Liver (tissue), 9 donors: ENCODE data around the gene GRK6. TPM values are rescaled to one million over a fixed set of nuclear protein-coding genes. Genes with fewer than 3 reads are reported as not detected.

Source experiments
- DNase-seq: peaks from one replicate; pipeline ENCODE4 v3.0.0-alpha.2; 2017; ENCODE audit warnings: low spot score
- H3K27ac ChIP-seq, 2 donors: one replicate each; pipeline ENCODE4 v1.7.0; 2013; ENCODE audit warnings: inconsistent platforms in 2 of 2, low read length in 2 of 2, control low read depth in 1 of 2, low read depth in 1 of 2, mild to moderate bottlenecking in 1 of 2
- H3K27me3 ChIP-seq, 4 donors: one replicate each; pipeline versions ENCODE4 v1.6.1 to v1.7.0; 2013; ENCODE audit warnings: low read length in 3 of 4, inconsistent platforms in 1 of 4, mild to moderate bottlenecking in 1 of 4, moderate library complexity in 1 of 4; ENCODE audit not compliant: control insufficient read depth in 4 of 4, insufficient read depth in 4 of 4
- H3K36me3 ChIP-seq, 4 donors: one replicate each; pipeline versions ENCODE4 v1.6.1 to v1.7.0; 2013; ENCODE audit warnings: low read length in 3 of 4, mild to moderate bottlenecking in 3 of 4, low read depth in 1 of 4, moderate library complexity in 1 of 4; ENCODE audit not compliant: control insufficient read depth in 4 of 4, insufficient read depth in 3 of 4
- H3K4me1 ChIP-seq, 4 donors: one replicate each; pipeline versions ENCODE4 v1.6.1 to v1.7.0; 2013; ENCODE audit warnings: low read length in 3 of 4, mild to moderate bottlenecking in 3 of 4, moderate library complexity in 1 of 4; ENCODE audit not compliant: control insufficient read depth in 4 of 4, insufficient read depth in 4 of 4
- H3K4me3 ChIP-seq, 3 donors: one replicate each; pipeline versions ENCODE4 v1.6.1 to v1.7.0; 2013; ENCODE audit warnings: low read length in 3 of 3, control low read depth in 1 of 3, low read depth in 1 of 3, mild to moderate bottlenecking in 1 of 3
- H3K9ac ChIP-seq, 2 donors: one replicate each; pipeline ENCODE4 v1.7.0; 2013; ENCODE audit warnings: low read length in 2 of 2, mild to moderate bottlenecking in 2 of 2, moderate library complexity in 2 of 2, control low read depth in 1 of 2, low read depth in 1 of 2
- H3K9me3 ChIP-seq, 4 donors: one replicate each; pipeline versions ENCODE4 v1.6.1 to v1.7.0; 2013; ENCODE audit warnings: low read length in 3 of 4; ENCODE audit not compliant: control insufficient read depth in 4 of 4
- EGR1 ChIP-seq, 2 donors: IDR thresholded peaks; 2 replicates each; pipeline ENCODE4 v1.6.1; 2016 to 2018; ENCODE audit warnings: antibody characterized with exemption in 2 of 2, low read depth in 2 of 2
- FOXA1 ChIP-seq: IDR thresholded peaks from 2 replicates; pipeline ENCODE4 v1.6.1; 2016; ENCODE audit warnings: antibody characterized with exemption
- FOXA2 ChIP-seq: IDR thresholded peaks from 2 replicates; pipeline ENCODE4 v1.6.1; 2016; ENCODE audit warnings: antibody characterized with exemption
- GABPA ChIP-seq, 2 donors: IDR thresholded peaks in 1 of 2; conservative IDR thresholded peaks in 1 of 2; 2 replicates each; pipeline ENCODE4 v1.6.1; 2016; ENCODE audit warnings: antibody characterized with exemption in 2 of 2, mild to moderate bottlenecking in 1 of 2, moderate library complexity in 1 of 2
- HNF4A ChIP-seq, 2 donors: conservative IDR thresholded peaks; 2 replicates each; pipeline ENCODE4 v1.6.1; 2016; ENCODE audit warnings: antibody characterized with exemption in 2 of 2, mild to moderate bottlenecking in 2 of 2
- HNF4G ChIP-seq: IDR thresholded peaks from 2 replicates; pipeline ENCODE4 v1.6.1; 2016; ENCODE audit warnings: antibody characterized with exemption
- JUND ChIP-seq, 2 donors: IDR thresholded peaks; 2 replicates each; pipeline ENCODE4 v1.6.1; 2016; ENCODE audit warnings: antibody characterized with exemption in 2 of 2
- RAD21 ChIP-seq, 2 donors: IDR thresholded peaks; 2 replicates each; pipeline ENCODE4 v1.6.1; 2016; ENCODE audit warnings: antibody characterized with exemption in 2 of 2, mild to moderate bottlenecking in 2 of 2
- REST ChIP-seq: IDR thresholded peaks from 2 replicates; pipeline ENCODE4 v1.6.1; 2016; ENCODE audit warnings: antibody characterized with exemption, mild to moderate bottlenecking
- RXRA ChIP-seq, 2 donors: IDR thresholded peaks; 2 replicates each; pipeline ENCODE4 v1.6.1; 2017 to 2018; ENCODE audit warnings: antibody characterized with exemption in 2 of 2, mild to moderate bottlenecking in 1 of 2
- SP1 ChIP-seq: IDR thresholded peaks from 2 replicates; pipeline ENCODE4 v1.6.1; 2018; ENCODE audit warnings: antibody characterized with exemption, mild to moderate bottlenecking
- TAF1 ChIP-seq: conservative IDR thresholded peaks from 2 replicates; pipeline ENCODE4 v1.6.1; 2016; ENCODE audit warnings: antibody characterized with exemption, mild to moderate bottlenecking
- YY1 ChIP-seq: IDR thresholded peaks from 2 replicates; pipeline ENCODE4 v1.6.1; 2016; ENCODE audit warnings: antibody characterized with exemption, mild to moderate bottlenecking
- ZBTB33 ChIP-seq: IDR thresholded peaks from 2 replicates; pipeline ENCODE4 v1.6.1; 2016; ENCODE audit warnings: antibody characterized with exemption
- WGBS: extraction: QIAGEN DNeasy Blood & Tissue Kit; methylation state at CpG from one replicate; pipeline ENCODE4 v1.1.7; 2013; 5-methylcytosine and 5-hydroxymethylcytosine counted together
- polyA plus RNA-seq, 2 donors: library from polyadenylated mRNA; stranded (reverse) in 1 of 2; unstranded in 1 of 2; fragments of 200-250 nt in 1 of 2; fragments of >200 nt in 1 of 2; fragmentation: Nextera tagmentation in 1 of 2; extraction: Ambion mirVana in 1 of 2; gene quantifications; one replicate each; pipeline versions ENCODE4 v1.2.1 to v1.2.3, GENCODE V29; 2013 to 2015
- total RNA-seq, 2 donors: library from RNA; depleted of rRNA; stranded (reverse); fragments of >200 nt; gene quantifications; one replicate each; pipeline ENCODE4 v1.2.3, GENCODE V29; 2014
- TF ChIP-seq, protein P1 (sequence below): fragments of 150-350 bp; IDR thresholded peaks from 2 replicates; pipeline ENCODE4 v1.5.1; 2017; ENCODE audit warnings: improper control_type of control experiment, low read depth, low read length; ENCODE audit not compliant: missing input control
- donor health status: healthy.
- donor health status: healthy.
- donor health status: healthy.
- donor health status: healthy.
- donor health status: healthy.

The GRK6 gene
- total and polyA plus RNA-seq, 4 donors: 3.1 to 24.0 (median 10.8) TPM

GRCh38 chr5:177456976-177457851 lies 30.7 kb downstream of the GRK6 start:
- Histone ChIP-seq H3K36me3 (no peaks in the 10 kb centered on the region), H3K9ac (no peak overlapping the region), H3K4me3 (no peak overlapping the region), H3K4me1 (peaks cover 3 to 27% (median 15%) of the 10 kb centered on the region in 4 donors), H3K27me3 (no peaks in the 10 kb centered on the region), H3K9me3 (no peaks in the 10 kb centered on the region), H3K27ac (no peak overlapping the region)
- 83% methylated on average over 24 of the region's 24 CpGs for WGBS
- DNase-seq: peak; percentile 73
- TF ChIP-seq SP1 (peak; percentile 39), RAD21 (IDR thresholded peaks at IDR 0.05) (peak in 1 of 2 donors; percentile 61), ZBTB33 (no peak), RXRA (IDR thresholded peaks at IDR 0.05) (peak in 1 of 2 donors; percentile 4)
- TF ChIP-seq, protein P1, sequence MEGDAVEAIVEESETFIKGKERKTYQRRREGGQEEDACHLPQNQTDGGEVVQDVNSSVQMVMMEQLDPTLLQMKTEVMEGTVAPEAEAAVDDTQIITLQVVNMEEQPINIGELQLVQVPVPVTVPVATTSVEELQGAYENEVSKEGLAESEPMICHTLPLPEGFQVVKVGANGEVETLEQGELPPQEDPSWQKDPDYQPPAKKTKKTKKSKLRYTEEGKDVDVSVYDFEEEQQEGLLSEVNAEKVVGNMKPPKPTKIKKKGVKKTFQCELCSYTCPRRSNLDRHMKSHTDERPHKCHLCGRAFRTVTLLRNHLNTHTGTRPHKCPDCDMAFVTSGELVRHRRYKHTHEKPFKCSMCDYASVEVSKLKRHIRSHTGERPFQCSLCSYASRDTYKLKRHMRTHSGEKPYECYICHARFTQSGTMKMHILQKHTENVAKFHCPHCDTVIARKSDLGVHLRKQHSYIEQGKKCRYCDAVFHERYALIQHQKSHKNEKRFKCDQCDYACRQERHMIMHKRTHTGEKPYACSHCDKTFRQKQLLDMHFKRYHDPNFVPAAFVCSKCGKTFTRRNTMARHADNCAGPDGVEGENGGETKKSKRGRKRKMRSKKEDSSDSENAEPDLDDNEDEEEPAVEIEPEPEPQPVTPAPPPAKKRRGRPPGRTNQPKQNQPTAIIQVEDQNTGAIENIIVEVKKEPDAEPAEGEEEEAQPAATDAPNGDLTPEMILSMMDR: peak; percentile 81

GRCh38 chr5:177457852-177458681 lies 31.6 kb downstream of the GRK6 start:
- H3K27ac ChIP-seq: no peak overlapping the region
- no peaks in the 10 kb centered on the region for H3K9me3 ChIP-seq
- WGBS: 88% methylated on average over 20 of the region's 20 CpGs
- no peak for TF ChIP-seq SP1
- no peak for TF ChIP-seq TAF1
- TF ChIP-seq RAD21 (IDR thresholded peaks at IDR 0.05): no peak
- TF ChIP-seq EGR1 (IDR thresholded peaks at IDR 0.05; ENCODE audit: low read depth in 2 of 2): no peak
- no peak for TF ChIP-seq YY1
- no peak for TF ChIP-seq GABPA (IDR thresholded peaks at IDR 0.05 in 1 of 2, conservative IDR thresholded peaks at IDR 0.05 in 1 of 2)
- no peak for TF ChIP-seq FOXA1
- TF ChIP-seq ZBTB33: no peak
- no peak for TF ChIP-seq HNF4G
- TF ChIP-seq RXRA (IDR thresholded peaks at IDR 0.05): no peak
- no peak for TF ChIP-seq FOXA2
- TF ChIP-seq HNF4A (conservative IDR thresholded peaks at IDR 0.05): no peak
- no peak for TF ChIP-seq JUND (IDR thresholded peaks at IDR 0.05)
- no peak for TF ChIP-seq REST
- TF ChIP-seq, protein P1: no peak
- H3K36me3 ChIP-seq: no peaks in the 10 kb centered on the region
- no peak for DNase-seq
- no peaks in the 10 kb centered on the region for H3K27me3 ChIP-seq
- no peak overlapping the region for H3K4me3 ChIP-seq
- peaks cover 3 to 27% (median 15%) of the 10 kb centered on the region in 4 donors for H3K4me1 ChIP-seq
- H3K9ac ChIP-seq: no peak overlapping the region
